RCC 7860 (cell line): ENCODE data around the gene PLEKHA6.

Experiments used
- DNase-seq: peaks from one replicate; pipeline ENCODE4 v3.0.0-alpha.2; 2015; ENCODE audit warnings: low spot score
- FAIRE-seq: peaks from 2 replicates; lab custom pipeline; 2012; peaks lifted over from hg19 to GRCh38; lab: Jason Lieb, UNC

Gene PLEKHA6

DNA sequence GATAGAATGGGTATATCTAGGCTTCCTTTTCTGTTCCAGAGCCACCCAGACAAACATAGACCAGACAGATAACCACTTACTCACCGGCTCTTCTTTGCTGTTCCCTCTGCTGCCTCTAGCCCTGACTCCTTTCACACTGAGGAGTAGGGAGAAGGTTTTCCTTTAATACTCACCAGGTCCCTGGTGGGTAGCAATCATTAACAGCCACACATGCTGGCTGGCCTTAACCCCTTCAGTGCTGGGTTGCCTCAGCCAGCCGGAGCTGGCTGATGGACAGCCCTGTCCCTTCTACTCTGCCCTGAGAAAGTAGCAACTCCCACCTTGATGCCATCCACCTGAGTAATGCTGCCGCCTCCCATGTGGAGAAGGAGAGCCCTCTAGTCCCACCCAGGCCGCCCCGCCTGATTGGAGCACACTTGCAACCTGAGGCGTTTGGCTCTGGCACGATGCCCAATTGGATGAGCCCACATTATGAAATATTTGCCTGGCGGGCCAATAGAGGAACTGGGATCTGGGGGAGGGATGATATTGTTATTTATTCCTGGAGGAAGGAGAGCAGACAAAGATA, 71.6 kb downstream of the PLEKHA6 start:
- peak; percentile 92 for FAIRE-seq
- DNase-seq: peak; percentile 91

DNA sequence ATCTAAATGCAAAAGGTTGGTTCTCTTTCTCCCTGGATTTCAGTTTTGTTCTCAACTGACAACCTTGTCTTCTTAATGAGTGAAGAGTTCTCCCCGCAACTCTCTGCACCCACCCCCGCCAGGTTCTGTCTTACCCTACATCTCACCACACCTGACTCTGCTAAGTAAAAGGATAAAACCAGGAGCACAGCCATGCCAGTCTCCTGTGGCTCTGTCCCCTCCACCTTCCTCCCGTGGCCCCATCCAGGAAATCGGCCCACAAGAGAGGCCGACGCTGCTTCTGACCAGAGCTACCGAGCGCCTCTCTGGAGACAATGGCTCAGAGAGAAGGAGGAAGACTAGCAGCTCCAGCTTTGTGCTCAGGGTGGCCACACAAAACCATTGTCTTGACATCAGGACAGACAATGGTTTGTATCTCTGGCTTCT, 72.2 kb downstream of the PLEKHA6 start:
- DNase-seq (no peak), FAIRE-seq (no peak)

DNA sequence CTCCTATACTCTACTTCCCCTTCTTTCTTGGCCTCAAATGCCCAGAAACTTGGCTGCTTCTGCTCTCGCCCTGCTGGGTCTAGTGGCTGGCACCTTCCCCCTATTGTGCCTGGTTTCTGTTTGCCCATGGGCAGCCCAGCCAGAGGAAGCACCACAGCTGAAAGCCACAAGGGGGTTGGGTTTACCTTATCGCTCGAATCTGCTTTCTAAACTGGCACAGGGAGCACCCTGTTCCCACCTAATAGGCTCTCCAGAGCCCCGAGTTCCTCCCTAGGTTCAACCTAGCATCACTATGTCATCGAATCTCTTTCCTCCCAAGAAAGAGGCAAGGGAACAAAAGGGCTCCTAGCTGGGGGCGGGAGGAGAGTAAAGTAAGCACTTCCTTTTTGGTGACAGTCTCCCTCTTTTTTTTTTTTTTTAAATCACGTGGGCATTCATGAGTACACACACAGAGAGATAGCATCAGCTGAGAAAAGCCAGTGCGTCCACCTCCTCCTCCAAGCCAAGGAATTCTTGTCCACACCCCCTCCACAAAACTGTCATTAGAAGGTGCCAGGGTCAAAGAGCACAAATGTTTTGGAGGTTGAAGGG, 72.8 kb downstream of the PLEKHA6 start:
- FAIRE-seq (no peak), DNase-seq (peak; percentile 16)

DNA sequence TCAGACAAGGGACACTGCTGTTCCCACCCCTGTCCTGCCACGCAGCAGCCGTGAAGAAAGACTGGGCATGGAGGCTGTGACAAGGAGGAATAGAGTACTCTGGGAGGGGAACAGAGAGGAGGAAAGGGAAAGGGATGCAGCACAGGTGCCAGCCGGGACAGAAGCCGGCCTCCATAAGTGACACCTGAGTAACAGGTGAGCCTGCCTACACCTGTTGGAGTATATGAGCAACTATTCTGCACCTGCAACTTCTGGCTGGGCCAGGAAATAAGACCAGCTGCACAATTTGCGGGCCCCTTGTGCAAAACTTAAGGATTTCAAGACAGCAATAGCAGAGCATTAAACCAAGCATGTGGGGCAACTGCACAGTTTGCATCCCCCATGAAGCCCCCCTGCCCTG, 73.4 kb downstream of the PLEKHA6 start:
- no peak for DNase-seq

DNA sequence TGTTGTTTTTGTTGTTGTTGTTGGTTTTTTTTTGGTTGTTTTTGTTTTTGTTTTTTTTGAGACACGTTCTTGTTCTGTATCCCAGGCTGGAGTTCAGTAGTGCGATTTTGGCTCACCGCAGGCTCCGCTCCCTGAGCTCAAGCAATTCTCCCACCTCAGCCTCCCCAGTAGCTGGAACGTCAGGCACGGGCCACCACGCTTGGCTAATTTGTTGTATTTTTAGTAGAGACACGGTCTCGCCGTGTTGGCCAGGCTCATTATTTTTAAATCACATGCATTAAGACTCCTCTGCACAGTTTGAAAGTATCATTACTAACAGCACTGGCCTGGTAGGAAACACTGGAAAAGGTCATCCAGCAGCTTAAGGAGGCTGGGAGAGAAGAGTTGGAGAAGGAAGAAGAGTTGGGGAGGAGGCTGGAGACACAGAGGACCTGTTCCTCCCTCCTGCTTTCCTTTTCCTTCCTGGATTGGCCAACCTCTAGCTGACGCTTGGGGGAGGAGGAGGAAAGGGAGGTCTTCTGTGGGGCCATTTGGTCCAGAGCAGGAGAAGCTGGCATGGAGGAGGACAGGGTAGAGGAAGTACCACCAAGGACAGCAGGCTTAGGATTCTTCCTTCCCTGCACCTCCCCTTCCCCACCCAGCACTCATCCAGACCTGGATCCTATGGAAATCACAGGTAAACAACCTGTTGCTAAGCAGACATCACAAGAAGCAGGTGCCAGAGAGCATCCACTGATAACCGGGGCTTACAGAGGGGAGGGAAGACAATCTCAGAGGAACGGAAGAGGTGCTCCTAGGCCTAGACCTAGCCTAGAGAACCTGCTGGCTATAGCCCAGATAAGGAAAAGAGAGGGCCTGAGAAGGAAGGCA, 74.1 kb downstream of the PLEKHA6 start:
- no peak for FAIRE-seq

More for the DNA sequence above, 73.4 kb downstream of the PLEKHA6 start:
- FAIRE-seq: no peak

DNA sequence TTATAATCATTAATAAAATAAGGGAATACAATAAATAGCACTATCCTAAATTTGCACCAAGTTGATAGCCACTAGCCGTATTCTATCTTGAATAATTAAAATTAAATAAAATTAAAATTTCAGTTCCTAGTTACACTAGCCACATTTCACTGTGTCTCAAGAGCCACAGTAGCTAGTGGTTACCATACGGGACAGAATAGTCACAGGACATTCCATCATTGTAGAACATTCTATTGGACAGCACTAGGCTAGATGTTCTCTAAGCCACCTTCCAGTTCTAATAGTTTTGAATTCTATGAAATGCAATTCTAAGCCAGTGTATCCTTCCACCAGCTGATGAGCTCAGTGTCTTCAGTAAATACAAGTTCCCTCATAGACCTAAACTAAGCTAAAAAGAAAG, 74.8 kb downstream of the PLEKHA6 start:
- FAIRE-seq (no peak), DNase-seq (no peak)

More for the DNA sequence above, 74.1 kb downstream of the PLEKHA6 start:
- DNase-seq: no peak

DNA sequence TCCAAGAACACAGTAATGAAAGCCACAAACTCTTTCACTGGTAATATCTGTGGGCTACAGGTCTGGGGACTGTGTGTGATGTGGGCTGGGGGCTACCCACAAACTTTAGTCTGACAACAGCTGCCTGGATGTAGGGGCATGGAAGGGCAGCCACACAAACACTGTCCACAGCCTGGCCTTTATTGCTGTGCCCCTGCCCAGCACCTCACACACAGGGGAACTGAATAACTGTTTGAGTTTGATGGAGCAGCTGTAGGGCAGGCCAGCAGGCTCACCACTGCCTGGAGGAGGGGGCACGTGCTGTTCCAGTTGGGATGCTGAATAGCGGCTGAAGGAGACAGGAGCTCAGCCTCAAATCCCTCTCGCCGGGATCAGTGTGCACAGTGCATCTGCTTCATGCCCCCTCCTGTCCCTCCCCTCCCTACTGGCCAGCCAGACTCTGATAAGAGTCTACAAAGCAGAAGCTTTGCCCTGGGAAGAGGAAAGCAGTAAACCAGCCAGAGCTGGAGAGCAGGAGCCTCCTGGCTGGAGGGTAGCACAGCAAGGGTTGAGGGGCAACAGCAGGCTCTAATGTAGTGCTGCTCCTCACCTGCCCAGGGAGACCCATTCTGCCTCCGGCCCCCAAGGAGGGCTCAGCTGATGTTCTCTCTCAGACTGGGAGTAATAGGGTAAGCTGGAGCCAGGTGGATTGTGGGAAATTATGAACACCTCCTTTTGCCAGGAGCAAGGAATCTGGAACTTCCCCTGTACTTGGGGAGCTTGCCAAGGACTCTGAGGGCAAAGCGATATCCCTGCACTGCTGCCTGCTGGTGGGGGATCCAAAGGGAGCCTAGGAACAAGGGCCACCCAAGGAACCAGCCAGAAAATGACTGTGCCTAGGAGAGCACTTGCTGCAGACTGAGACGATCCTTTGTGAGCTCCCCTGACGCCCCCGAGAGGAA, 75.7 kb downstream of the PLEKHA6 start:
- DNase-seq: no peak

DNA sequence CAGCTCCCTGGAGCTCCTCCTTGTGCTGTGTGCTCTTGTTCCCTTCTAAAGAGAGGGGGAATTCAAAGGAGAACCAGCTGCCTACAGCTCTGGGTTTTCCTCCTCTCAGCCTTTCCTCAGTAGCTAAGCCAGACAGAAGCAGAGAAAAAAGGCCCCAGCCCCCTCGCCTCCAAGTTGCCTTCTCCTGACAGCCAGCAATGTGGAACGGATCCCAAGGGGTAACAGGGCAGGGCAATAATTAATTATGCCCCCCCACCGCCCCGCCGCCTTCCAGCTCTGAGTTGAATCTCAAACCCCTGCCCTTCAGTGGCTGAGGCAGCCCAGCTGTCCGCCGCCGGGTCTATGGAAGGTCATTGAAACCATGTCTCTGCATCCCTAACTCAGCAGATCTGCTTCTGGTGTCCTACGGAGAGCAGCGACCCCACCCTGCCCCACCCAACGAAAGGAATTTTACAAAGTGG, 76.9 kb downstream of the PLEKHA6 start:
- DNase-seq (no peak), FAIRE-seq (no peak)

More for the DNA sequence above, 75.7 kb downstream of the PLEKHA6 start:
- no peak for FAIRE-seq

DNA sequence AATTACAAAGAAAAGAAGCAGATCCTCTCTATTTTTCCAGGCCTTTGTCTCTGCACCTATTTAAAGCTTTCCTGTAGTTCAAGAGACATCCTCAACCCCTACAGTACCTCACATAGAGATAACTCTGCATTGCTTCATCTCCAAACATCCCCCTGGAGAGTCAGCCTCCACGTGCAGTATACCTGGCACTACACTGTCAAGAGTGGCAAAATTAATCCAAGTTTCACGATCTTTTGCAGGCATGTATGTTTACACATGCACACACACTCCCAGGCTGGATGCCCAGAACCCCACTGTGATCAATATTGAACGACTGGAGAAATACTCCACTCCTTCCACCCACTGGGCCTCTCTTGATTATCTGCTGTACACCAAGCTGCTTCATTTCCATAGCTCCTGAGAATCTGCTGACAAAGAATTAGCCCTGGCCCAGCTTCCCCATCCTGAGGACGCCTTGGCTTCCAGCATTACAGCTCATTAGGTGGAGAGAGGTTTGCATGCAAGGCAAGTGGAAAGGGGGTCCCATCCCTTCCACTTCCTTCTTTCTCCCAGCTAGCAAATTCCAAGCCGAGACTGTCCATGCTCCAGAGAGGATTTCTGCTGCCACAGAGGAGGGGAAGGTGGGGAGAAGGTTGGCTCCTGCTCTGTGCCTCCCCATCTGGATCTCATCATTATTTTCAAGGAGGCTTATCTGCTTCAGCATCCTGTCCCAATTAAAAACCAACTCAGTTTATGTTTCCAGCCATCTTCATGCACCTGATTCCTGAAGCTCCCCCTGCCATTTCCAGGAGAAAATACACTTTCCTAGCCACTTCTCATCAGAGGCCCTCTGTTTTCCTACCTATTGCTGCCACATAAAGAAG, 79.4 kb downstream of the PLEKHA6 start:
- FAIRE-seq (no peak), DNase-seq (no peak)

DNA sequence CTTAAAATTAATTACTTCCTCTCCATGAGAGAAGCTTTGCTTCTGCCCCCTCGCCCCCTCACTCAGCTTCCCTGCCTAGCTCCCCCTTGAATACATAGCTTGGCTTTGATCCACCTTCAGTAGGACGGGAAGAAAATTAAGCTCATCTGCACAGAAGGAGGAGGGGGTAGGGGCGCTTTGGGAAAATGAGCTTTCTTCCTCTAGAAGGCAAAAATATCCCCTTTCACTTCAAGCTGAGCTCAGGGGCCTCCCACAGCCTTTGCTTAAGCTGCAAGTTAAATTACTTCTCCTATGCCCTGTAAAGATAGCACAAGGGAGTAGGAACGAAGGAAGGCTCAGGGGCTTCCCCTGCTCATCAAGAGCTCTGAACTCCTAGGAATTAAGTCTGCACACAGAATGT, 80.8 kb downstream of the PLEKHA6 start:
- DNase-seq (no peak), FAIRE-seq (no peak)

DNA sequence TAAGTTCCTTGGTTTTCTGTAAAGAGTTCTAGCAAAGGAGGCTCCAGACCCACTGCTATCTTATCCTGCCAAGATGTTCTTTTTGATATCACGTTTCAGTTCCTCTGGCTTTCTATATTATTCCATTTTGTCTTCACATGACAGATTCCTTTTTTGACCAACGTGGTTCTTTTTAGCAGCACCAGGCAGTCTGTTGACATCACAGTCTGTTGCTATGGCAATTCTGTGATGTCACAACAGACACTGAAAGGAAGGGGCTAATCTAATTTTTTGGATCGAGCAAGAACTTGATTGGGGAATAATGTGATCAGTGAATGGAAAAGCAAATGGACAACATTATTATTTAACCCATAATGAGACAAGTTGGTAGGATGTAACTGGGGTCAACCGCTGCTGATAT, 81.5 kb downstream of the PLEKHA6 start:
- DNase-seq (no peak), FAIRE-seq (no peak)

DNA sequence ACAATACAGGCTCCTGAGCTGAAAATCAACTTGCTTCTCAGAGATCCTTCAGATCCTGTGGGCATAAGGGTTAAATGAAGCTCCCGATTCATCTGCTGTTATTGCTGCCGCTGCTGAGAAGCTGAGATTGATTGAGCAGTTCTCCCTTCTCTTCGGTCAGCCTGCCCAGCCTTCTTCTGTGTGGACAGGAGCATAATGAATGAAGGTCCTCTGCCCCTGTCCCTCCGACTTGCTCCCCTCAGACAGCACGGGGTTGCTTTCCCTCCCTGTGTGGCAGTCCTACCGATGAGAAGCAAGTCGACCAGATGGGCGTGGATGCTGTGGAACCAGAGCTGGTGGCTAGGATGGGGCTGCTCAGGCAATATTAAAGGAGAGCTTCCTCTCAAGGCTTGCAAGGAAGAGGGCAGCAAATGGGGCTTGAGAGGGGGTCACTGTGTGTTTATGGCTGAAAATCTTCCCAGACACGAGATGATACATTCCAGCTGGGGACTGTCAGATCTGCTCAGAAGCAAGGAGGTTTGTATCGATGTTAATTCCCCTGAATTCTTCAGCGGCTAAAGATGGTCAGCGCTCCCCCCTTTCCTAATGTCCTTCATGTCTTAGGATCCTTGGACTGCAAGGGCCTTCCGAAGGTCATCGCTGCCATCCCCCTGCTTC, 82.0 kb downstream of the PLEKHA6 start:
- FAIRE-seq (no peak), DNase-seq (no peak)

DNA sequence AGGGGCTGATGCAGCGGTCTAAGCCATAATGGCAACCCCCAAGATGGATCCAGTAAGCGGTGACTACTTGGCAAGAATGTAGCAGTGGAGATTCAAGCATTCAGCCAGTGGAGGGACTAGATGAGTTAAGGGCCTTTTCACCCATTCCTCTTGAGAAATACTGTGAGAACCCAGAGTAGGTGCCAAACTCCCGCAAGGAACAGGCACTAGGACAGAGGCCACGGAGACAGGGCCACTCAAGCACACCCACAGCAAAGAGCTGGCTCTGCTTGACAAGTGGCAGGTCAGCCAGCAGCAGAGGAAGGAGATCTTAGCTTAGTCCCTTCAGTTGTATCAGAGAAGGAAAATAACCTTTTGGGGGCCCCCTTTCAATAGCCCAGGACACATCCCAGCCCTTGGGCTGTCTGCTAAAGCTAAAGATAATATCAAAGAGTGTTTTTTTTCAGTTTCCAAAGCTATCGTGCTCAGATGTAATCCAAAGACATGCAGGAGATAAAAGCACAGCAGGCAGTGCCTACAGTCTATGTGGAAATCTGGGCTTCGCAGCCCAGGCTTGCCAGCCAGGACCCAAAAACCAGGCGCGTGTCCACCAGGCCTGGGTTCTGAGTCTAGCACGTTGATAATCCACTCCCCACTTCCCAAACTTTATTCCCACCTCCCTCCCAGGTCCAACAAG, 83.9 kb downstream of the PLEKHA6 start:
- FAIRE-seq (no peak), DNase-seq (no peak)

DNA sequence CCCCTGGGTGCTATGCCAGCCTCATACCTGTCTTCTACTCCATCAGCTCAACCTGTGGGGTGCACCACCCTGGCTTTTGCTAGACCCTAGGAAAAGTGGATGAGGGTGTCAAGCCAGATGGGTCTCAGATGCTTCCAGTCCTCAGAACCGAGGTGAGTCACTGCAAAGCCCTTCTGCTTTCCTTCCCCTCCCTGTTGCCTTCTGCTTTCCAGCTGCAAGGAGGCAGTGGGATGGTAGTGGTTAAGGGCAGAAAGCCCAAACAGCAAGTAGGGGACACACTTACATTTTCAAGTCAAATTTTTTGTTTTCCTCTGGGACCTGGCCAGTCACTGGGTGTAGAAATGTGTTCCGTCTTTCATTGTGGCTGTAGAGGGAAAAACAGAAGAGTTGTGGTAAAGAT, 85.3 kb downstream of the PLEKHA6 start:
- no peak for FAIRE-seq

DNA sequence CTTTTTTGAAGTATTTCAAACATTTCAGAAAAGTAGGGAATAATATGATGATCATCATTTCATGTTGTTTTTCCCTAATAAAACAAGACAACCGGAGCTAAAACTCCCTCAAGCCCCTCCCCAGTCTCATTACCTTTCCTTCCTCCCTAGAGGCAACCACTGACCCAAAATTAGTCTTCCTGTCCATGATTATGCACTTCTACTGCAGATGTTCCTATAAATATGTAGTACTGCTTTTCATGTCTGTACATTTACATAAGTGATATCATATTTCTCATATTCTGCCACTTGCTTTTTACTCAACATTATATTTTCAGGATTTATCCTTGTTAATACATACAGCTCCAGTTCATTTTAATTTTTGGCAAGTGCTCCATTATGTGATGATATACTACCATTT, 87.2 kb downstream of the PLEKHA6 start:
- DNase-seq: no peak
- no peak for FAIRE-seq

More for the DNA sequence above, 85.3 kb downstream of the PLEKHA6 start:
- DNase-seq: no peak

DNA sequence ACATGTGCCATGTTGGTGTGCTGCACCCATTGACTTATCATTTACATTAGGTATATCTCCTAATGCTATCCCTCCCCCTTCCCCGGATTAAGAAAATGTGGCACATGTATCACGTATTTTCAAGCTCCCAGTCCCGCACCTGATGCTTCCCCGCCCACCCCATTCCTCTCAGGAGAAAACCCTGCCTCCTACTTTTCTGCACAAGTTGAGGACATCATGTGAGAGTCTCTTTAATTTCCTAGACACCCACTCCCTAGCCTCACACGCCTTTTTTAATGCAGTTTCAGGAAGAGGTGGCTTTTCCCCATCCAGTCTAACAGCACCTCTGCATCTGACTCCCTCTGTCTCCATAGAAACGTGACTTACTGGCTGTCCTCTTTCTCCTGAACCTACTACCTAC, 87.8 kb downstream of the PLEKHA6 start:
- FAIRE-seq (no peak), DNase-seq (no peak)

DNA sequence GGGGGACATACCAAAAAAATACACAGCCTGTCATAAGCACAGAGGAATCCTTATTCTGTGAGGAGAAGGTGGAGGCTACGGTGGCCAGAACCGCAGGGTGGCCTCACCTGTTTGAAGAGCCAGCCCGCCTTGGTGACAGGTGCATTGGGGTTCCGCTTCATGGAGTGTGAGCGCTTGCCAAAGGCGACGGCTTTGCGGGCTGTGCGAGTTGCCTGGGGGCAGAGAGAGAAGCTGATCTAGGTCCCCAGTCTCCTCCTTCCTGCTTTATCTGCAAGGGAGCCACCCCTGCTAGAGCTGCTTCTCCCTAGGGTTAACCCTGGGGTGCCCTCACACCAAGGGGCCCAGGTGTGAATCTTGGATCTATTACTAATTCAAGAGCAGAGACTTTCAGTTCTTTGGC, 91.6 kb downstream of the PLEKHA6 start:
- no peak for DNase-seq
- FAIRE-seq: no peak

DNA sequence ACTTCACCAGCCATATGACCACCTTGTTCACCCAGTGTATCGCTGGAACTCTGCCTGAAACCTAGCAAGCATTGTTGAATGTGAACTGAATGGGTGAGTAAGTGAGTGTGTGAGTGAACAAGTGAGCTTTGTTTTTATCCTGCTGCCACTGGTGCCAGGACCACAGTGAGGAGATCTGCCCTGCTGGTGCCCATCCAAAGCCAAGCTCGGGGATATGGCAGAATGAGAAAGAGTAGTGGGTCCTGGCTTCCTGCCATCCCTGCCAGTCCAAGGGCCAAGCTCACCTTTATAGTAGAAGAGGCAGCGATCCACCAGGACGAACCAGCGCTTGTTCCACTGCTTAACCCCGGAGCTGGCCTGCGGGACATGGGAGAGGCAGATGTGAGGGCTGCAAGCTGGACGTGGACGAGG, 92.5 kb downstream of the PLEKHA6 start:
- no peak for FAIRE-seq
- no peak for DNase-seq
